Suprapubic skin (tissue), 4 donors: ENCODE data around the gene TXNDC8. TPM values are rescaled to one million over a fixed set of nuclear protein-coding genes. Genes with fewer than 3 reads are reported as not detected.

Source experiments
- DNase-seq, 2 donors: peaks; one replicate each; pipeline ENCODE4 v3.0.0-alpha.2; 2019; ENCODE audit warnings: low spot score in 2 of 2
- H3K27ac ChIP-seq: fragments of 200-600 bp; sonication (generic); one replicate; pipeline ENCODE4 v1.5.1; 2019
- H3K27me3 ChIP-seq: fragments of 200-600 bp; sonication (generic); one replicate; pipeline ENCODE4 v1.5.1; 2019
- H3K36me3 ChIP-seq: fragments of 200-600 bp; sonication (generic); one replicate; pipeline ENCODE4 v1.5.1; 2019
- H3K4me1 ChIP-seq: fragments of 200-600 bp; sonication (generic); one replicate; pipeline ENCODE4 v1.5.1; 2019
- H3K4me3 ChIP-seq: fragments of 200-600 bp; sonication (generic); one replicate; pipeline ENCODE4 v1.5.1; 2019; ENCODE audit warnings: mild to moderate bottlenecking
- H3K9me3 ChIP-seq: fragments of 200-600 bp; sonication (generic); one replicate; pipeline ENCODE4 v1.5.1; 2019
- CTCF ChIP-seq, 2 donors: fragments of 200-600 bp in 1 of 2; fragments of 450-650 bp in 1 of 2; sonication (generic) in 1 of 2; IDR thresholded peaks; one replicate each; pipeline ENCODE4 v1.5.1; 2016 to 2019; ENCODE audit warnings: antibody characterized with exemption in 2 of 2, mild to moderate bottlenecking in 1 of 2, moderate library complexity in 1 of 2
- EP300 ChIP-seq: sonication (generic); formaldehyde crosslinking; IDR thresholded peaks from one replicate; pipeline ENCODE4 v1.6.1; 2017; ENCODE audit warnings: antibody characterized with exemption
- POLR2A ChIP-seq, 2 donors: fragments of 450-650 bp; IDR thresholded peaks; one replicate each; pipeline ENCODE4 v1.6.1; 2017; ENCODE audit warnings: antibody characterized with exemption in 2 of 2, mild to moderate bottlenecking in 2 of 2, moderate library complexity in 2 of 2
- POLR2AphosphoS5 ChIP-seq, 3 donors: sonication (generic); formaldehyde crosslinking; IDR thresholded peaks; one replicate each; pipeline ENCODE4 v1.6.1; 2017; ENCODE audit warnings: antibody characterized with exemption in 3 of 3
- WGBS: methylation state at CpG from one replicate; pipeline ENCODE4 v1.1.5; 2018; 5-methylcytosine and 5-hydroxymethylcytosine counted together
- total RNA-seq, 4 donors: library from RNA; depleted of rRNA; stranded (reverse); fragments of >200 nt; gene quantifications; one replicate each; pipeline ENCODE4 v1.1.0, GENCODE V29; 2016

Gene TXNDC8
- total RNA-seq, 4 donors from 2014 or later = not detected

- Histone ChIP-seq H3K4me1 (no peaks in the 10 kb centered on the region), H3K36me3 (no peaks in the 10 kb centered on the region), H3K27ac (no peak overlapping the region), H3K27me3 (no peaks in the 10 kb centered on the region), H3K9me3 (no peaks in the 10 kb centered on the region), H3K4me3 (no peak overlapping the region)
- DNase-seq = no peak
- 56% methylated on average over 2 of the region's 2 CpGs for WGBS
- TF ChIP-seq POLR2A (IDR thresholded peaks at IDR 0.05) = no peak
- no peak for TF ChIP-seq POLR2AphosphoS5 (IDR thresholded peaks at IDR 0.05)
- TF ChIP-seq EP300 = no peak
- TF ChIP-seq CTCF (IDR thresholded peaks at IDR 0.05) = no peak
Observed at GRCh38 chr9:110357505-110357904, 19.8 kb upstream of the TXNDC8 start.

- Histone ChIP-seq H3K4me3 (no peak overlapping the region), H3K9me3 (no peaks in the 10 kb centered on the region), H3K36me3 (no peaks in the 10 kb centered on the region), H3K27ac (no peak overlapping the region), H3K4me1 (peaks cover 3% of the 10 kb centered on the region), H3K27me3 (no peaks in the 10 kb centered on the region)
- WGBS = 90% methylated on average over 4 of the region's 4 CpGs
- DNase-seq = no peak
- TF ChIP-seq CTCF (IDR thresholded peaks at IDR 0.05) (no peak), EP300 (no peak)
Observed at GRCh38 chr9:110356639-110357395, 19.2 kb upstream of the TXNDC8 start.

- TF ChIP-seq POLR2AphosphoS5 (IDR thresholded peaks at IDR 0.05) (no peak), EP300 (no peak), POLR2A (IDR thresholded peaks at IDR 0.05) (no peak), CTCF (IDR thresholded peaks at IDR 0.05) (no peak)
Observed at GRCh38 chr9:110355911-110356310, 18.2 kb upstream of the TXNDC8 start.

GRCh38 chr9:110351009-110351467, 13.4 kb upstream of the TXNDC8 start:
- 11% methylated on average over 1 of the region's 1 CpG for WGBS
- H3K9me3 ChIP-seq = no peaks in the 10 kb centered on the region
- DNase-seq = no peak
- peak overlapping the region; percentile 72 for H3K27ac ChIP-seq
- H3K27me3 ChIP-seq = no peaks in the 10 kb centered on the region
- no peaks in the 10 kb centered on the region for H3K36me3 ChIP-seq
- H3K4me1 ChIP-seq = peaks cover 25% of the 10 kb centered on the region
- TF ChIP-seq EP300 = no peak
- TF ChIP-seq CTCF (IDR thresholded peaks at IDR 0.05) = no peak
- TF ChIP-seq POLR2A (IDR thresholded peaks at IDR 0.05) = no peak
- no peak for TF ChIP-seq POLR2AphosphoS5 (IDR thresholded peaks at IDR 0.05)
- H3K4me3 ChIP-seq = no peak overlapping the region

More at GRCh38 chr9:110355911-110356310, 18.2 kb upstream of the TXNDC8 start:
- Histone ChIP-seq H3K4me1 (peaks cover 12% of the 10 kb centered on the region), H3K27ac (no peak overlapping the region), H3K36me3 (no peaks in the 10 kb centered on the region), H3K9me3 (no peaks in the 10 kb centered on the region), H3K27me3 (no peaks in the 10 kb centered on the region), H3K4me3 (no peak overlapping the region)
- DNase-seq = no peak
- WGBS = 98% methylated on average over 2 of the region's 2 CpGs

- WGBS = 52% methylated on average over 3 of the region's 3 CpGs
Observed at GRCh38 chr9:110346325-110346724, 8.7 kb upstream of the TXNDC8 start.

More at GRCh38 chr9:110346325-110346724, 8.7 kb upstream of the TXNDC8 start:
- TF ChIP-seq POLR2A (IDR thresholded peaks at IDR 0.05) = no peak
- no peak for TF ChIP-seq EP300
- TF ChIP-seq POLR2AphosphoS5 (IDR thresholded peaks at IDR 0.05) = no peak
- no peak for TF ChIP-seq CTCF (IDR thresholded peaks at IDR 0.05)
- Histone ChIP-seq H3K9me3 (no peaks in the 10 kb centered on the region), H3K36me3 (no peaks in the 10 kb centered on the region), H3K4me3 (no peak overlapping the region), H3K4me1 (peaks cover 17% of the 10 kb centered on the region), H3K27ac (no peak overlapping the region), H3K27me3 (no peaks in the 10 kb centered on the region)
- no peak for DNase-seq
